ENCODE measurements around the gene NDUFS7. TPM values are rescaled to one million over a fixed set of nuclear protein-coding genes. Genes with fewer than 3 reads are reported as not detected.
"Not testable (repeated sequence)": the region's sequence is repeated elsewhere in the genome, so short reads cannot be mapped to it uniquely, and the experiment has no call there.

NDUFS7 gene
- total RNA-seq, 2 donors from 2014 or later = 50.9 to 54.7 TPM

DNA sequence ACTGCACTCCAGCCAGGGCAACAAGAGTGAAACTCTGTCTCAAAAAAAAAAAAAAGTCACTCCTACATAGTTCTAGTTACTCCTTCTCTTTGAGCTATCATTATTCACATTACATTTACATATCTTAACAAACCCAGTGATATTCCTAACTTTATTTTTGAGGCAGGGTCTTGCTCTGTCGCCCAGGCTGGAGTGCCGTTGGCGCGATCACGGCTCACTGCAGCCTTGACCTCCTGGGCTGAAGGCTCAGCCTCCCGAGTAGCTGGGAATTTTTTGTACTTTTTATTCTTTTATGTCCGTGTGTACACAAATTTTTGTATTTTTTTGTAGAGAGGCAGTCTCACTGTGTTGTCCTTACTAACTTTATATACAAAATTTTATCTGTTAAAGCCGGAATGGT is 53.9 kb downstream of the NDUFS7 start:
- Mint-ChIP-seq H3K4me1 (peaks cover 18% of the 10 kb centered on the region), H3K36me3 (ENCODE audit: low read depth) (peaks cover 6% of the 10 kb centered on the region), H3K27ac (peak overlapping the region; percentile 96), H3K4me3 (peak overlapping the region; percentile 98), H3K27me3 (no peaks in the 10 kb centered on the region)
- DNase-seq (no peak), ATAC-seq (no peak)
- H3K9me3 ChIP-seq (ENCODE audit: control insufficient read depth, low read length, poor library complexity, severe bottlenecking) = no peaks in the 10 kb centered on the region

DNA sequence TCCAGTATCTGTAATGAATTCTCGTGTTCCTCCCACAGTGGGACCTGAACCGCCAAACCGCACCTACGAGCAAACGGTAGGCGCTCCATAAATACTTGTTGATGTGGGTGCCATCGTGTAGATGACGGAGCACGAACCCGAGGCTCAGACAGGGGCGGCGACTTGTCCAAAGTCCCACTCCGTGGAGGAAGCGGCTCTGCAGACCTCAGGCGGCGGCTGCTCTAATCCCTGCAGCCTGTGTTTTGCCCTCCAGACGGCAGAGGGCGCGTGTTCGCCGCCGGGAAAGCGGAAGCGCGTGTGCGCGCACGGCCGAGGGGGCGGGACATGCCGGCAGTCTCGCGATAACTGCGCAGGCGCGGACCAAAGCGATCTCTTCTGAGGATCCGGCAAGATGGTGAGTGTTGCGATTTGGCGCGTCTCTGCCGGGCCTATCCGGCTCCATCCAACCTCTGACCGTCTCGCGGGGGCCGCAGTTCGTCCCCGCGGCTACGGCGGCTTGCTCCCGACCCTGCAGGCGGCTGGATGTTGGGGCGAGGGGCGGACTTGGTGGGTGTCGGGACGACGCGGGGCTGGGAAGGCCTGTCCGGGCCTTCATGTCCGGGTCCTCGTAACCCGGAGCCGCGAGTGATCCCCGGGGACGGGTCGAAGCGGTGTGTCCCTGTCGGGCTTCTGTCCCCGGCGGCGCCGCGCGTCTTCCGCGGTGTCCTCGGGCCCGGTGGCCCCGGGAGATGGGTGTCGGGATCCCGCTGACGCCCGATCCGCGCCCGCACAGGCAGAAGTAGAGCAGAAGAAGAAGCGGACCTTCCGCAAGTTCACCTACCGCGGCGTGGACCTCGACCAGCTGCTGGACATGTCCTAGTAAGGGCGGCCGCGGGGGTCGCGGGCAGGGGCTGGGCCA is 54.6 kb downstream of the NDUFS7 start, which contains the start of gene RPS15:
TSS of gene RPS15 (plus strand) at position 362 of the 898 bp plus-strand sequence. CDS start at position 392, 30 bp downstream.
- peak within 1 kb of the TSS; percentile 98 for H3K4me3 Mint-ChIP-seq
- no peaks in the 10 kb centered on the region for H3K27me3 Mint-ChIP-seq
- H3K36me3 Mint-ChIP-seq (ENCODE audit: low read depth) = peaks cover 6% of the 10 kb centered on the region
- H3K4me1 Mint-ChIP-seq = peaks cover 18% of the 10 kb centered on the region
- DNase-seq (peak; percentile 93 to 96 (median 96)), ATAC-seq (peak; percentile 88)
- no peaks in the 10 kb centered on the region for H3K9me3 ChIP-seq (ENCODE audit: control insufficient read depth, low read length, poor library complexity, severe bottlenecking)
- H3K27ac Mint-ChIP-seq = peak within 1 kb of the TSS; percentile 96

DNA sequence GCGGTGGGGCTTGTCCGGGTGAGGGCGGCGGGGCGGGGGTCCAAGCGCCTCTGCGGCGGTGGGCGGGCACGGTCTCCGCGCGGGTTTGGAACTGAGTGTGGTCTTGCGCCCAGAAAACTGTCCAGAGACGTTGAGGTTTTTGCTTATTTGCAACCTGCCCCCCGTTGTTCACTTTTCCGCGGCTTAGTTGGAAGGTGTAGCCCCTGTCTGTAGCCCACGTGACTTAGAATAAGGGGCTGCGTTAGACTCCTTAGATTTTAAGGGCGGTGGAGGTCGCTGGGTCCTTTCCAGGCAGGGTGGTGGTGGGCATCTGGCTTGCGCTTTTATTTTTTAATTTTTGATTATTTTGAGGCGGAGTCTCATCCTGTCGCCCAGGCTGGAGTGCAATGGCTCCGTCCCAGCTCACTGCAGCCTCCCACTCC is 55.2 kb downstream of the NDUFS7 start:
- DNase-seq = no peak
- H3K27me3 Mint-ChIP-seq = no peaks in the 10 kb centered on the region
- peaks cover 6% of the 10 kb centered on the region for H3K36me3 Mint-ChIP-seq (ENCODE audit: low read depth)
- peaks cover 18% of the 10 kb centered on the region for H3K4me1 Mint-ChIP-seq
- no peak for ATAC-seq
- H3K9me3 ChIP-seq (ENCODE audit: control insufficient read depth, low read length, poor library complexity, severe bottlenecking) = no peaks in the 10 kb centered on the region
- peak overlapping the region; percentile 98 for H3K4me3 Mint-ChIP-seq
- peak overlapping the region; percentile 96 for H3K27ac Mint-ChIP-seq

DNA sequence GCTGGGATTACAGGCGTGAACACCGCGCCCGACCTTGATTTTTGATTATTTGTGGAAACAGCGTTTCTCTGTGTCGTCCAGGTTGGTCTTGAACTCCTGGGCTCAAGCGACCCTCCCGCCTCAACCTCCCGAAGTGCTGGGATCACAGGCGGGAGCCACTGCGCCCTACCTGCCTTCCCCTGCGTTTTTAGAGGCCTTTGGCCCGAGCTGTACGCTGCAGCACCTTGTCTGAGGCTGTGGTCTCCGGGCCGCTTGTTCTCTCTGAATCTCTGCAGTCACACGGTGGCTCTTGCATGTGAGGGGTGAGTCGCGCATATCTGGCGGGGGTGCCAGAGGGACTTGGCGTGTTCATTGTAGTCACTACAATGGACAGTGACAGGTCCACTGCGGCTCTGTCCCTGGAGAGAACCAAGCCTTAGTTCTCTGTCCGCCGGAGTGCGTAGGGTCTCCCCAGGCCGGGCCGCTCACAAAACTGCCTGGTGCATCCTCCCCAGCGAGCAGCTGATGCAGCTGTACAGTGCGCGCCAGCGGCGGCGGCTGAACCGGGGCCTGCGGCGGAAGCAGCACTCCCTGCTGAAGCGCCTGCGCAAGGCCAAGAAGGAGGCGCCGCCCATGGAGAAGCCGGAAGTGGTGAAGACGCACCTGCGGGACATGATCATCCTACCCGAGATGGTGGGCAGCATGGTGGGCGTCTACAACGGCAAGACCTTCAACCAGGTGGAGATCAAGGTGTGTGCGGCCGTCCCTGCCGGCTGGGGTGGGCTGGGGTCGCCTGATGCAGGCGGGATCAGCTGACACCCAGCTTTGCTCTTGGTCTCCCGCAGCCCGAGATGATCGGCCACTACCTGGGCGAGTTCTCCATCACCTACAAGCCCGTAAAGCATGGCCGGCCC is 56.1 kb downstream of the NDUFS7 start:
- ATAC-seq; DNase-seq; H3K9me3 ChIP-seq (ENCODE audit: control insufficient read depth, low read length, poor library complexity, severe bottlenecking); H3K36me3 Mint-ChIP-seq (ENCODE audit: low read depth); H3K27me3 Mint-ChIP-seq: not testable (repeated sequence)
- peak overlapping the region; percentile 96 for H3K27ac Mint-ChIP-seq
- H3K4me3 Mint-ChIP-seq = peak overlapping the region; percentile 98
- H3K4me1 Mint-ChIP-seq = peaks cover 18% of the 10 kb centered on the region

- Mint-ChIP-seq H3K36me3 (ENCODE audit: low read depth) (peaks cover 6% of the 10 kb centered on the region), H3K4me1 (peaks cover 19% of the 10 kb centered on the region), H3K4me3 (peak overlapping the region; percentile 59), H3K27ac (peak overlapping the region; percentile 96), H3K27me3 (no peaks in the 10 kb centered on the region)
- H3K9me3 ChIP-seq (ENCODE audit: control insufficient read depth, low read length, poor library complexity, severe bottlenecking) = no peaks in the 10 kb centered on the region
- no peak for DNase-seq
- ATAC-seq = no peak
Observed at GRCh38 chr19:1440418-1440801, 56.7 kb downstream of the NDUFS7 start.

DNA sequence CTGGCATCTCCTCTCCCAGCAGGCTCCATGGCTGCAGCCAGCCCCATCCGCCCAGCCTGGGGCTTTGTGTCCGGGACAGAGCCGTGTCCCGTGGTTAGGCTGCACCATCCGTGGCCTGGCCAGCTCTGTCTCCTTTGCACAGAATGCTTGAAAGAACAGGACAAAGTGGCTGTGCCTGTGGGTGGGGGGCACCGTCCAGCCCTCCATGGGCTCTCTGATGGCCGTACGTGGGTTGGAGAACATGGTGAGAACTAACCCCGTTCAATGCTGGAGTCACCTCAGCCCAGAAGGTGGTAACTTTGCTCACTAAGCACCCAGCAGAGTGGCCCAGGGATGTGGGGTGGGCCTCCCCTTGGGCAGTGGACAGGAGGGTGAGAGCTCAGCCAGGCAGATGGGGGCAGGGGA is 57.3 kb downstream of the NDUFS7 start:
- ATAC-seq (no peak), DNase-seq (no peak)
- Mint-ChIP-seq H3K4me3 (peak overlapping the region; percentile 70), H3K27me3 (no peaks in the 10 kb centered on the region), H3K36me3 (ENCODE audit: low read depth) (peaks cover 6% of the 10 kb centered on the region), H3K27ac (peak overlapping the region; percentile 96), H3K4me1 (peaks cover 20% of the 10 kb centered on the region)
- no peaks in the 10 kb centered on the region for H3K9me3 ChIP-seq (ENCODE audit: control insufficient read depth, low read length, poor library complexity, severe bottlenecking)

DNA sequence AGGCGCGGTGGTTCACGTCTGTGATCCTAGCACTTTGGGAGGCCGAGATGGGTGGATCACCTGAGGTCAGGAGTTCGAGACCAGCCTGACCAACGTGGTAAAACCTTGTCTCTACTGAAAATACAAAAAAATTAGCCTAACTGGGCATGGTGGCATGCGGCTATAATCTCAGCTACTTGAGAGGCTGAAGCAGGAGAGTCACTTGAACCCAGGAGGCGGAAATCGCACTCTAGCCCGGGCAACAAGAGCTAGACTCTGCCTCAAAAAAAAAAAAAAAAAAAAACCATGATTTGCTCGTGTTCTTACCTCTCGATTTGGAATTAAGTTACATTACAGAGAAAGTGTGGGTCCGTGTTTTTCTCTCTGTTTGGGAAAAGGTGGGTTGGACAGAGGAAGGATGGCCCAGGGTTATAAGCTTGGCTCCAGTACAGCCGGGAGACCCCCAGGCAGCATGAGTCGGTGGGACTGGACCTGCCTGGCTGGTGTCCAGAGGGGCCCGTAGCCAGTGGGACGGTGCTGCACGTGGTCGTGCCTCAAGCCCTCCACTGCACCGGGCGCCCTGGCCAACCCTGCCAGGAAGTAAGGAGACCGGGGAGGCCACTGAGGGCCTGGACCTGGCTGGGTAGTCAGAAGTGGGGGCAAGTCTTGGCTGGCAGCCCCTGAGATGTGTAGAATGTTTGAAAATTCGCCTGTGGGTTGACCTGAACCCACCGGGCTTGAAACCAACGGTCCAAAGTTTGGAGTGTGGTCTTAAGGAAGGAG is 58.2 kb downstream of the NDUFS7 start:
- Mint-ChIP-seq H3K36me3 (ENCODE audit: low read depth) (peaks cover 6% of the 10 kb centered on the region), H3K4me3 (peak overlapping the region; percentile 52), H3K27me3 (no peaks in the 10 kb centered on the region), H3K27ac (peak overlapping the region; percentile 24), H3K4me1 (peaks cover 22% of the 10 kb centered on the region)
- ATAC-seq = no peak
- H3K9me3 ChIP-seq (ENCODE audit: control insufficient read depth, low read length, poor library complexity, severe bottlenecking) = no peaks in the 10 kb centered on the region
- no peak for DNase-seq

Other genes starting within 250 kb of the NDUFS7 start
- 100 to 1,000 TPM in 1 of 2 donors, 10 to 100 TPM in 1; 85.4 to 106 TPM for gene SBNO2, start 209.6 kb upstream of the NDUFS7 start, total RNA-seq
- gene STK11, start 178.1 kb upstream of the NDUFS7 start, total RNA-seq = 10 to 100 TPM; 70.0 to 70.4 TPM
- not detected for gene CBARP, start 145.9 kb upstream of the NDUFS7 start, total RNA-seq
- 100 to 1,000 TPM; 104 to 115 TPM for gene ATP5F1D, start 142.2 kb upstream of the NDUFS7 start, total RNA-seq
- gene MIDN, start 135.3 kb upstream of the NDUFS7 start, total RNA-seq = 100 to 1,000 TPM in 1 of 2 donors, 10 to 100 TPM in 1; 87.1 to 113 TPM
- gene CIRBP, start 114.6 kb upstream of the NDUFS7 start, total RNA-seq = 100 to 1,000 TPM; 460 to 474 TPM
- 10 to 100 TPM; 40.6 to 43.6 TPM for gene FAM174C, start 108.4 kb upstream of the NDUFS7 start, total RNA-seq
- gene EFNA2, start 98.0 kb upstream of the NDUFS7 start, total RNA-seq = not detected
- gene GAMT, start 17.6 kb downstream of the NDUFS7 start, total RNA-seq = 1 to 10 TPM; 9.0 to 9.9 TPM
- 100 to 1,000 TPM; 148 to 163 TPM for gene DAZAP1, start 23.7 kb downstream of the NDUFS7 start, total RNA-seq
- gene RPS15, start 54.5 kb downstream of the NDUFS7 start, total RNA-seq = 1,000 to 10,000 TPM; 1,653 to 1,678 TPM
- under 1 TPM; 0.07 to 0.44 TPM for gene APC2, start 66.2 kb downstream of the NDUFS7 start, total RNA-seq
- gene C19orf25, start 95.3 kb downstream of the NDUFS7 start, total RNA-seq = 10 to 100 TPM; 24.3 to 29.0 TPM
- gene PCSK4, start 106.4 kb downstream of the NDUFS7 start, total RNA-seq = 1 to 10 TPM; 3.3 to 4.5 TPM
- gene REEP6, start 107.3 kb downstream of the NDUFS7 start, total RNA-seq = 1 to 10 TPM; 1.8 to 2.3 TPM
- 1 to 10 TPM; 2.9 to 5.6 TPM for gene ADAMTSL5, start 129.1 kb downstream of the NDUFS7 start, total RNA-seq
- gene PLK5, start 140.2 kb downstream of the NDUFS7 start, total RNA-seq = not detected
- 1 to 10 TPM; 2.7 to 3.3 TPM for gene MEX3D, start 184.4 kb downstream of the NDUFS7 start, total RNA-seq
- 10 to 100 TPM; 37.9 to 40.6 TPM for gene MBD3, start 209.0 kb downstream of the NDUFS7 start, total RNA-seq
- gene UQCR11, start 221.6 kb downstream of the NDUFS7 start, total RNA-seq = 100 to 1,000 TPM; 125 to 128 TPM

All from T-helper 17 cell (primary cell).